HS-5 (cell line): ENCODE measurements around the gene MLYCD.

Experiments
- DNase-seq: peaks from one replicate; pipeline ENCODE4 v3.0.0-alpha.2; 2012; ENCODE audit warnings: low read depth

MLYCD gene

DNA sequence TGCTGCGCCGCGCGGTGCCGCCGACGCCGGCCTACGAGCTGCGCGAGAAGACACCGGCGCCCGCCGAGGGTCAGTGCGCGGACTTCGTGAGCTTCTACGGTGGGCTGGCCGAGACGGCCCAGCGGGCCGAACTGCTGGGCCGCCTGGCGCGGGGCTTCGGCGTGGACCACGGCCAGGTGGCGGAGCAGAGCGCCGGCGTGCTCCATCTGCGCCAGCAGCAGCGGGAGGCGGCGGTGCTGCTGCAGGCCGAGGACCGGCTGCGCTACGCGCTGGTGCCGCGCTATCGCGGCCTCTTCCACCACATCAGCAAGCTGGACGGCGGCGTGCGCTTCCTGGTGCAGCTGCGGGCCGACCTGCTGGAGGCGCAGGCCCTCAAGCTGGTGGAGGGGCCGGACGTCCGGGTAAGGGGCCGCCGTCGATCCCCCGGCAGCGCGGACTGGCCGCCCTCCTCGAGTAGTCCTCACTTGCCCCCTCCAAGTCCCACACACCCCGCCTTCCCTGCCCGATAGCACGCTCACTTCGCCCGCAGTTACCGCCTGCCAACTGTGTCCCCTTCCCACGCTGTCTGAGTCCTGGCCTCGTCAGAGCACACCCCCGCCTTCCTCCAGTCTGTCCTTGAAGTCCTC, 470 bp downstream of the MLYCD start:
- no peak for DNase-seq

DNA sequence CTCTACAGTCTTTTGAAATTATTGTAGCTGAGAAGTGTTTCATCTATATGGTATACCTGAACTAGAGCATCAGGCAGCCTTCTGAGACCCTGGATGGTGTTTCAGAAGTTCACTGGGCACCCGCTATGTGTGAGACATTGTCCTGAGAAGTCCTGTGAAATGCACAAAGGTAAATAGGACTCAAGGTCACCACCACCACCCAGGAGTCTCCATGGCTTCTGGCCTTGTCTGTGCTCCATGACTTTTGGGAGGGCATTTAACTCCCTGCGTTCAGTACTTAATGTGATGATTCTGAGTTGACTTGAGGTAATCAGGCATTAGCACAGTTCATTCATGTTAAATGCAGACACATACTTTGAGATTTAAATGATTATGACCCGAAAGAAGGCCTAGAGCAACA, 1.1 kb downstream of the MLYCD start:
- DNase-seq = no peak

- DNase-seq = no peak
These were observed 1.7 kb downstream of the MLYCD start for GRCh38 chr16:83900571-83900970.

- DNase-seq = no peak
These were observed 2.2 kb downstream of the MLYCD start for GRCh38 chr16:83901101-83901500.

DNA sequence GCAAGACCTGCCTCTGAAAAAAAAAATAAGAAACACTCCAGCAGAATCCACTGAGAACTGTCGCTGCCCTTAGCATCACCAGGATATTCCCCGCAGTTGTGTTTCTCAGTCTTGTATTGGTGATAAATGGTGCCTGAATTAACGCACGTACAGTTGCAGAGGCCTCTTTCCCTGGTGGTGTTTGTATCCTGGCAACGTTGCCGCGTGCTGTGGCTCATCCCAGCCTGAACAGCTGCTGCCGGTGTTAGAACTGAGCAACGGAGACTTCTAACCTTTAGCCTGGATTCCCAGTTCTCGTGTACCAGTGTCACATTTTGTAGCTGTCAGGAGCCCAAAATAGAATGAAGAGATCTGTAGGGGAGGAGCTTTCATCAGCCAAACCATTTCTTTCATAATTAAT, 4.8 kb downstream of the MLYCD start:
- no peak for DNase-seq

GRCh38 chr16:83906683-83907082, 7.8 kb downstream of the MLYCD start:
- no peak for DNase-seq

DNA sequence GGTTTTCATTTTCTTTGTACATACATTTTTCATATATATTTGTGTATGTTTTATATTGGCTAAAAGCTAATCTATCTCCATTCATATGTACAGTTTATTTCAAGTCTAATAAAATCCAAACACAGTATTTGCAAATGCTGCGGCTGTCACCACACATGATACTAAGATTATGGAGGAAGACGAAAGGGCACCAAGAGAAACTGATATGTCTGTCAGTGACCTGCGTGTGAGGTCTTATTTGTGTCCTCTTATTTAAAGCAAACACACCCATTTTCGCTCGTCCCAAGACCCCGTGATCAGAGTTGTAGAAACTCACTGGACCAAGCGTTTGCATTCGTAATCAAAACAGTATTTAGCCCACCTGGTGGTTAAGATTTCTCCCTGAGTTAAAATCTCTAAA, 8.2 kb downstream of the MLYCD start:
- no peak for DNase-seq

DNA sequence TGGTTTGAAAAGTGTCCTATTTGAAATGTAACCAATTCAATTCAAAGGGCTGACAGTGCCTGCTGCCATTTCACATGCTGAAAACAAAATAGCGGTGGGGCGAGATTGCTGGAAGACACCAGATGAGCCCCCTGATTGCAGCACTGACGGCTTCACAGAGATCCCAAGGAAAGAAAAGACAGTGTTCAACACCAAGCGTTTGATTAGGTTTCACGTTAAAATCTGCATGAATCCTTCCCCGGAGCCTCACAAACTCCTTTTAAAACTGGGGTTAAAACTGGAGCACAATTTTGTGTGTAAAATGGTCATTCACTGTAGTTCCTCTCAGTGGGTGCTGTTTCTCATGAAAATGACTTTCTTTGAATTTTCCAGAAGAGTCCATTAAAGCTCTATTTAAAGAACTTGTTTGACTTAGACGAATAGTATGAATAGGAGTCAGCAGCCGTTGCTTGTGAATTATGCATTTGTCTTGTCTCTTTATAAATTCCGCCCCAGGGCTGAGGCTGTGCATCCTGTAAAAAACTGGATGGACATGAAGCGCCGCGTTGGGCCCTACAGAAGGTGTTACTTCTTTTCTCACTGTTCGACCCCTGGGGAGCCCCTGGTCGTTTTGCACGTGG, 8.8 kb downstream of the MLYCD start:
- DNase-seq = no peak

- DNase-seq = no peak
These were observed 9.9 kb downstream of the MLYCD start for GRCh38 chr16:83908798-83909197.

DNA sequence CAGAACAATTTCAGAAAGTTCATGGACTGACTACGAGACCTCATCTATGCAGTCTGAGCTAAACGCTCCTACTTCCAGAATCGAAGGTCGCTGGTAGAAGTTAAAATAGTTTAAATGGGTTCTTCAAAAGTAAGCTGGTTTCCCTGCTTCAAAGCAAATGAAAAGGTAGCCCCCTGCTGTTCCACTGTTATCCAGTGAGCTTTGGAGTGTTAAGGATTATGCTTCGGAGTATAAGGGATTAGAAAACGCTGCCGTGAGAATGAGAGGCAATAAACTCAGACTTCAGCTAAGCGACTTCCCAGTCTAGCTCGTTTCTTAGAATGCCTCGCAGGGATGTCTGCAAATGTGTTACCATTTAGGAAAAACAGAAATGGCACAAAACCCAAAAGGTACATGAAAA, 12.4 kb downstream of the MLYCD start:
- no peak for DNase-seq

DNA sequence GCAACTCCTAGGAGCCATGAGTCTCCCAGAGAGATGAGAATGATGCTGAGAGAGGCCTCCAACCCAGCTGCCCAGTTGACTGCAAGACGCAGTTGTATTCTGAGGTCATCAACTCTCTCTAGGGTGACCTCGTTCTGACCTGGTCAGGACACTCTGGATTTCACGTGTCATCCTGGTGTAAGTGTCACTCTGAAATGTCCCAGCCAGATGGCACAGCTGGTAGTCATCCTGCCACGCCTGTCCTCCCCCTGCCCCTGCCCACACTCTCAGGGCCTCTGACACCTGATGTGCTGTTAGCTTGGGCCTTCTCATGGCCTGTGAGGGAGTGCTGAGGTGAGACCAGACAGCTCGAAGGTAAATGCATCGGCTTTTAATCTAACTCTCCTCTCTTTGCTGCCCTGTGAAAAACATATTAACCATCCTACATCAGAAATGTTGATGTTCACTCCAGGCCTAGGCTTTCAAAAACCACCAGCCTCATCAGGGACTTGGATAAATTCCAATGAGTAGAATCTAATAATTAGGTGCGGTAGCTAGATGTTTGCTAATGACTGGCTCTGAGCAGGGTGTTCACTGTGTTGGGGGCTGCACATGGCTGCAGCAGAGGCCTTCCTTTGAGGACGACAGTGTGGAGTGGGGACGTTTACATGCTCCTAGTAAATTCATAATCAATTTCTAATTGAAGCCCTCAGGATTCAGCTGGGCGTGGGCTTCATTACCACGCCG, 13.8 kb downstream of the MLYCD start:
- no peak for DNase-seq

DNA sequence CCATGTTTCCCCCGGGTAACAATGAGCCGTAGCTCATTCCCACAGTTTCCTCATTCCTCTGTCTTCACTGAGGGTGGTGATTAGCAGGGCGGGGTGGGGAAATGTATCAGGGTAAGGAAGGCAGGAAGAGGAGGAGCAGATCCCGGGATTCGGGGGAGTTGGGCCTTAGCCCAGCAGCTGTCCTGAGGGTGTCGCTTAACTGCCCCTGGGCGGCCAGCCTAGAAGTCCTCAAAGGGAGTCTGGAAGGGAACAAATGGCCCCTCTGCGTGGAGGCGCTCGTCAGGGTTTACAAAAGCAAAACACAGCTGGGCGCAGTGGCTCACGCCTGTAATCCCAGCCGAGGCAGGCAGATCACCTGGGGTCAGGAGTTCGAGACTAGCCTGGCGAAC, 14.3 kb downstream of the MLYCD start:
- DNase-seq = no peak

DNA sequence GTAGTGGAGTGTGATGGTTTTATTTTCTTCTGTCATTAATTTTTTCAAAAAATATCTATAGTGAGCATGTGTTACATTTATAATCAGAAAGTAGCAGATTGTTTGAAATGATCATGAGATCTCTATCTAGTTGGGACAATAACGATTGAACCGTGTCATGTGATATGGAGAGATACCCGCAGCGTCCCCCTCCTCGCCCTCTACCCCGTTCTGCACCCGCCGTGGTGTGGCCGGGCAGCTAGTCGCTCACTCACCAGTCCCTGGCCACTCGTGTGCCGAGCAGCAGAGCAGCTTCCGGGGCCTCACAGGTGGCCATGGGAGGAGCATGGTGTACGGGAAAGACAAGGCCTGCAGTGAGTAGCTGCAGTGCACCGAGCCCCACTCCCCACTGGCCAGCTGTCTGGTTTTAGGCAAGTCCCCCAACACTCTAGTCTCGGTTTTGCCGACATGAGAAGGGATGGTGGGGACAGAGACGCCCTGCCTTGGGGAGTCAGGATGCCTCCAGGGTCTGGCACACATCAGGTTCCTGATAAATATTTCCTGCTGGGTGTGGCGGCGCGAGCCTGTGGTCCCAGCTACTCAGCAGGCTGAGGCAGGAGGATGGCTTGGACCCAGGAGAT, 15.3 kb downstream of the MLYCD start:
- DNase-seq = no peak

DNA sequence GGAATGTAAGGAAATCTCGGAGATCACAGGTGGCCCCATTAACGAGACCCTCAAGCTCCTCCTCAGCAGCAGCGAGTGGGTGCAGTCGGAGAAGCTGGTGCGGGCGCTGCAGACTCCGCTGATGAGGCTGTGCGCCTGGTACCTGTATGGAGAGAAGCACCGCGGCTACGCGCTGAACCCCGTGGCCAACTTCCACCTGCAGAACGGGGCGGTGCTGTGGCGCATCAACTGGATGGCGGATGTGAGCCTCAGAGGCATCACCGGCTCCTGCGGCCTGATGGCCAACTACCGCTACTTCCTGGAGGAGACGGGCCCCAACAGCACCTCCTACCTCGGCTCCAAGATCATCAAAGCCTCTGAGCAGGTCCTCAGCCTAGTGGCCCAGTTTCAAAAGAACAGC, 16.2 kb downstream of the MLYCD start:
- no peak for DNase-seq

- no peak for DNase-seq
These were observed 16.6 kb downstream of the MLYCD start for GRCh38 chr16:83915491-83915890.

DNA sequence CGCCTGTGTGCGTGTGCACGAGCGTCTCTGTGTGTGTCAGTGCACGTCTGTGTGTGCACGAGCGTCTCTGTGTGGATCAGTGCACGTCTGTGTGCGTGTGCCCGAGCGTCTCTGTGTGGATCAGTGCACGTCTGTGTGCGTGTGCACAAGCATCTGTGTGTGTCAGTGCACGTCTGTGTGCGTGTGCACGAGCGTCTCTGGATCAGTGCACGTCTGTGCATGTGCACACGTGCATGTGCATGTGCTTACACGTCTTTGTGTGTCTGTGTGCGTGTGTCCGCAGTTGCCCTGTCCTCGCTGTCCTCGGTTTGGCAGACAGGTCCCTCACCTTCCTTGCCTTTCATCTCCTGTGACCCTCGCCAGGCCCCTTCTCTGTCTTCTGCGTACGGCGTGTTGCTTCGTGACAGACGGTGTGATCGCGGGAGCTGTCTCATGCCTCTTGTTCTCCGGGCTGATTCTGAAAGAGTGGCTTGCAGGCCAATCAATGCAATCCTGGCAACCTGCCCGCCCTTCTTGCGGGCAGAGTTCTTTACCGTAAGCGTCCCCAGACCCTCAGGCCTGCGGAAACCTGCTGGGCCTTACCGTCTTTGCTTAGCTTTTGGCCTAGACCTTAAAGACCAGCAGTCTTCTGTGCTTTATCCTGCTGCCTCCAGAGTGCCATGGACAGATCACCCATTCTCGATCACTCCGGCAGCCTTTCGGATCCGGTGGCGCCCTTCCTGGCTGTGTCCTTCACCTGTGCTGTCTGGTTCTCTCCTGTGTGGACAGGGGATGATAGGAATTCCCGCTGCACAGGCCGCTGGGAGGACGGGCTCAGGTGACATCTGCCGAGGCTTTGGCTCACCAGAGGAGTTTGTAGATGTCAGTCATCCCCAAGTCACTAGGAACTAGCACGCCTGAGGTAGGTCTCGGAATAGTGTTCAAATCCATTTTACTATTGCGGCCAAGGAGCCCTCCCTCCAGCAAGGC, 18.5 kb downstream of the MLYCD start:
- no peak for DNase-seq

- DNase-seq = no peak
These were observed 22.1 kb downstream of the MLYCD start for GRCh38 chr16:83920894-83921491.

GRCh38 chr16:83923581-83924365, 24.9 kb downstream of the MLYCD start:
- DNase-seq = no peak

- DNase-seq = no peak
These were observed 25.8 kb downstream of the MLYCD start for GRCh38 chr16:83924686-83925085.

DNA sequence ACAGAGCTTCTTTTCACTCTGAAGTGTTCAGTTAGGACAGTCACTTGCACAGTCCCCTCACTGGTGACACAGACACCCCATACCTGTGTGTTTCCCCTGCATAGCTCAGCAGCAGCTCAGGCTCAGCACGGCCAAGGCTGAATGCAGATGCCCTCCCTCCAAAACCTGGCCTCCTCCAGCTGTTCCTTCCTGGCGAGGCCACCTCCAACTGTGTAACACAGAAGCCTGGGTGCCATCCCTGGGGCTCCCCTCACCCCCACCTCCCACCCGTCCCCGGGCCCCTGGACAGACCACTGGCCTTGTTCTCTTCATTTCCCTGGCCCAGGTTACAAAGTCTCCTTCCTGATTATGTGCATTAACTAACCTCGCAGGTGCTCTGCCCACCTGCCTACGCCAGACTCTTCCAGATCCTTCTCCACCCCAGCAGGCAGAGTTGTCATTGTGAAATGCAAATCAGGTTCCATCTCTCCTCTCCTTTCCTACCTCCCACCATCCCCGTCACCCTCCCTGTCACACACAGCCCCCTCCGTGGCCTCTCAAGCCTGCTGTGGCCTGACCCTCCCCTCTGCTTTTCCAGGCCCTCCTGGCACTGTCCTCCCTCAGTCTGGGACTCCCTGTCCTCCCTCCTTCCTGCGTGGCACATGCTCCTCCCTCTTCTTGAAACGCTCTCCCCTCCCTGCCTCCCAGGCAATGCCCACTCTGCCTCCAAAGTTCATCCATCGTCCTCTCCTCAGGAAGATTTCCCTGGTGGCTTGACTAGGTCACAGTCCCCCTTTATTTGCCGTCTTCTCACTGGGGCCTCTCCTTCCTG, 26.4 kb downstream of the MLYCD start:
- no peak for DNase-seq
